Tibial nerve (tissue), 4 donors: ENCODE measurements around the gene ITIH4. TPM values are rescaled to one million over a fixed set of nuclear protein-coding genes. Genes with fewer than 3 reads are reported as not detected.

ENCODE experiments used
- DNase-seq, 2 donors: peaks; one replicate each; pipeline ENCODE4 v3.0.0-alpha.2; 2019; ENCODE audit warnings: low spot score in 2 of 2
- H3K27ac ChIP-seq, 4 donors: fragments of 200-600 bp; sonication (generic) in 3 of 4; one replicate each; pipeline ENCODE4 v1.5.1; 2017 to 2019; ENCODE audit warnings: mild to moderate bottlenecking in 1 of 4
- H3K27me3 ChIP-seq, 2 donors: fragments of 200-600 bp; sonication (generic) in 1 of 2; one replicate each; pipeline versions ENCODE4 v1.5.1 to v1.6.0; 2017 to 2019
- H3K36me3 ChIP-seq, 3 donors: fragments of 200-600 bp; sonication (generic); one replicate each; pipeline ENCODE4 v1.5.1; 2018 to 2019
- H3K4me1 ChIP-seq, 4 donors: fragments of 200-600 bp; sonication (generic) in 3 of 4; one replicate each; pipeline ENCODE4 v1.5.1; 2017 to 2019
- H3K4me3 ChIP-seq, 4 donors: fragments of 200-600 bp; sonication (generic) in 3 of 4; one replicate each; pipeline ENCODE4 v1.5.1; 2017 to 2019; ENCODE audit warnings: mild to moderate bottlenecking in 1 of 4, moderate library complexity in 1 of 4
- H3K9me3 ChIP-seq, 4 donors: fragments of 200-600 bp; sonication (generic) in 3 of 4; one replicate each; pipeline ENCODE4 v1.5.1; 2017 to 2019
- EP300 ChIP-seq, 2 donors: sonication (generic); formaldehyde crosslinking; IDR thresholded peaks; one replicate each; pipeline ENCODE4 v1.6.1; 2017; ENCODE audit warnings: antibody characterized with exemption in 2 of 2, mild to moderate bottlenecking in 1 of 2
- POLR2A ChIP-seq, 2 donors: fragments of 450-650 bp; IDR thresholded peaks; one replicate each; pipeline ENCODE4 v1.6.1; 2017; ENCODE audit warnings: antibody characterized with exemption in 2 of 2, mild to moderate bottlenecking in 2 of 2, moderate library complexity in 2 of 2
- WGBS, 2 donors: methylation state at CpG; one replicate each; pipeline ENCODE4 v1.1.5; 2018; 5-methylcytosine and 5-hydroxymethylcytosine counted together
- total RNA-seq, 4 donors: library from RNA; depleted of rRNA; stranded (reverse); fragments of >200 nt; gene quantifications; one replicate each; pipeline ENCODE4 v1.1.0, GENCODE V29; 2016
- TF ChIP-seq, protein P1 (sequence below), 5 experiments: fragments of 200-600 bp in 3 of 5; fragments of 450-650 bp in 2 of 5; sonication (generic) in 3 of 5; IDR thresholded peaks; one replicate each; pipeline ENCODE4 v1.5.1; 2016 to 2019; ENCODE audit warnings: antibody characterized with exemption in 5 of 5, mild to moderate bottlenecking in 3 of 5, moderate library complexity in 2 of 5

The ITIH4 gene
- total RNA-seq, 4 donors from 2014 or later = 5.4 to 24.9 (median 10.1) TPM

DNA sequence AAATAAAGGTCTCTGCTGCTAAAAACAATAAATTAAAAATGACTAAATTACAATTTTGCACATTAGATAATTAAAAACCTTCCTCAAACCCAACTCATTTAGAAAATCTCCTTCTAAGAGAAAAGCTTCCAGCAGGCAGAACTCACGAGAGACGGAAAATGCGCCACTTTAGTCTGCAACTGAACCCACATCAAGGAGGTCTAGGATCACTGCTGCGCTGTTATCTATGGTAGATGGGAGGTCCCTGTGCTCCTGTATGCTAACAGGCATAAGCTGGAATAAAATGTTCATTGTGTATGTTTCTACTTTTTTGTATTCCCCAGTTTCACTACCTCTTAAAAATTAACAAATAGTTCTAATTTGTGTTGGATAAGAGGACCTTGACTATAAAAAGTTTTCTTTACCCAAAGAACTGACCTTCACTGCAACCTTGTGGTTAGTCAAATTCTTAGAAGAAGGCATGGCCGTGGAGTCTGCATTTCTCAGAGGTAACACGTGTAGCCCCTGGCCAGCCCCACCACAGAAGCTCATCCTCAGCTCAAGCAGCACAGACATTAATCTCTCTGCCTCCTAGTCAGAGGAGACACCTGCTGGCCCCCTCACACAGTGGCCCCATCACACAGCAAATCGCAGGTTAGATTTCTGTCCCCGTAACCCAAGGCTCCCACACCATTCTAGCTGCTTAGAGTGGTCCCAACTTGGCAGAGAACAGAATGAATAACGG lies 44.6 kb upstream of the ITIH4 start:
- Histone ChIP-seq H3K36me3 (peaks cover 0 to 11% (median 0%) of the 10 kb centered on the region in 3 donors), H3K4me1 (peaks cover 0 to 3% (median 0%) of the 10 kb centered on the region in 4 donors), H3K27ac (no peak overlapping the region), H3K27me3 (no peaks in the 10 kb centered on the region), H3K9me3 (no peaks in the 10 kb centered on the region), H3K4me3 (no peak overlapping the region)
- no peak for DNase-seq
- no peak for TF ChIP-seq EP300 (IDR thresholded peaks at IDR 0.05)
- no peak for TF ChIP-seq POLR2A (IDR thresholded peaks at IDR 0.05)
- TF ChIP-seq, protein P1, sequence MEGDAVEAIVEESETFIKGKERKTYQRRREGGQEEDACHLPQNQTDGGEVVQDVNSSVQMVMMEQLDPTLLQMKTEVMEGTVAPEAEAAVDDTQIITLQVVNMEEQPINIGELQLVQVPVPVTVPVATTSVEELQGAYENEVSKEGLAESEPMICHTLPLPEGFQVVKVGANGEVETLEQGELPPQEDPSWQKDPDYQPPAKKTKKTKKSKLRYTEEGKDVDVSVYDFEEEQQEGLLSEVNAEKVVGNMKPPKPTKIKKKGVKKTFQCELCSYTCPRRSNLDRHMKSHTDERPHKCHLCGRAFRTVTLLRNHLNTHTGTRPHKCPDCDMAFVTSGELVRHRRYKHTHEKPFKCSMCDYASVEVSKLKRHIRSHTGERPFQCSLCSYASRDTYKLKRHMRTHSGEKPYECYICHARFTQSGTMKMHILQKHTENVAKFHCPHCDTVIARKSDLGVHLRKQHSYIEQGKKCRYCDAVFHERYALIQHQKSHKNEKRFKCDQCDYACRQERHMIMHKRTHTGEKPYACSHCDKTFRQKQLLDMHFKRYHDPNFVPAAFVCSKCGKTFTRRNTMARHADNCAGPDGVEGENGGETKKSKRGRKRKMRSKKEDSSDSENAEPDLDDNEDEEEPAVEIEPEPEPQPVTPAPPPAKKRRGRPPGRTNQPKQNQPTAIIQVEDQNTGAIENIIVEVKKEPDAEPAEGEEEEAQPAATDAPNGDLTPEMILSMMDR (IDR thresholded peaks at IDR 0.05) = no peak
- WGBS, 2 donors = 83 to 84% methylated on average over 9 of the region's 9 CpGs

DNA sequence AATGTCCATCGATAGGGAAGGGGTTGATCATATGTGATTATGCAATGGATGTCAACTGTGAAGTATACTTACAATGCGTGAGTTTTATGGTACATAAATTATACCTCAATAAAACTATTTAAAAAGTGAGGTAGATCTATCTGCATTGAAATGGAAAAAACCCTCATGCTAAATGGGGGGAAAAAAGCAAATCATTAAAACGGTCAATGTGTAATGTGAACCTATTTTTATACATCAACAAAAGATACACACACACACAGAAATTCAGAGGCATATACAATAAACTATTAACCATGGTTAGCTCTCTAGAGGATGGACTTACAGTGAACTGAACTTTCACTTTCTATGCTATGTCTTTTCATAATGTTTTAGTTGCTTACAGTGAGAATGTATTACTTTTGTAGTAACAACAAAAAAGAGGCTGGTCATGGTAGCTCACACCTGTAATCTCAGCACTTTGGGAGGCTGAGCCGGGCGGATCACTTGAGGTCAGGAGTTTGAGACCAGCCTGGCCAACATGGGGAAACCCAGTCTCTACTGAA lies 43.8 kb upstream of the ITIH4 start:
- H3K9me3 ChIP-seq = no peaks in the 10 kb centered on the region
- DNase-seq = no peak
- peaks cover 0 to 3% (median 0%) of the 10 kb centered on the region in 4 donors for H3K4me1 ChIP-seq
- WGBS, 2 donors = 76 to 82% methylated on average over 5 of the region's 5 CpGs
- no peak overlapping the region for H3K4me3 ChIP-seq
- H3K27ac ChIP-seq = no peak overlapping the region
- peaks cover 0 to 6% (median 0%) of the 10 kb centered on the region in 3 donors for H3K36me3 ChIP-seq
- TF ChIP-seq, protein P1 (IDR thresholded peaks at IDR 0.05) = no peak
- TF ChIP-seq POLR2A (IDR thresholded peaks at IDR 0.05) (no peak), EP300 (IDR thresholded peaks at IDR 0.05) (no peak)
- no peaks in the 10 kb centered on the region for H3K27me3 ChIP-seq

DNA sequence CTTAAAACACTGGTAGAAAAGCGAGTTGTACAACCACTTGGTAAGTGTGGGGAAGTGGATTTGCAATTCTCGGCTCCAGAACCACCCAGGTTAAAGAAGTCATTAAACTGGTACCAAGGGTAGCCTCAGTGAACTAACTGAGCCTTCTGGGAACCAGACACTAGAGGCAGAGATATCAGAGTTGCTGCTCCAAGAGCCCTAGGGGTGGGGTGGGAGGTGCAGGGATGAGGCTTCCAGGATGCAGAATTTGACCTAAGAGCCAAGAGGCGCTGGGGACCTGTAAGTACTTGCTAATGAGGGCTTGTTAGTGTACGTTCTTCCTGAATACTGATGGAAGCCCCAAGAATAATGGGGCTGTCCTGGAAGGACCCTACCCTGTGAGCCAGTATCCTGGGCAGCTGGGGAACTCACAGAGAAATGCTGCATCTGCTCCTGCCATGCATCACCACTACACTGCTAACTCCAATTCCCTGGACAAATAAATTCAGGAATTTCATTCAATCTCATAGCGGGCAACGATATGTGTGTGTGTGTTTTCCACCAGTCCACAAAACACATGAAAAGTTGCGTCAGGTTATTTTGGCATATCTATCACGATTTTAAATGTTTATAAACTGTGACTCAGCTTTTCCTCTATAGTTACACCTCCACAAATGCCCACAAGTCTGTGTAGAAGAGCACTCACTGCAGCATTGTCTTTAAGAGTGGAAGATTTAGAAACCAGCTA lies 43.1 kb upstream of the ITIH4 start:
- no peak for DNase-seq
- no peaks in the 10 kb centered on the region for H3K36me3 ChIP-seq
- no peaks in the 10 kb centered on the region for H3K9me3 ChIP-seq
- 71 to 74% methylated on average over 8 of the region's 8 CpGs for WGBS, 2 donors
- peaks cover 0 to 3% (median 0%) of the 10 kb centered on the region in 4 donors for H3K4me1 ChIP-seq
- no peak overlapping the region for H3K4me3 ChIP-seq
- H3K27ac ChIP-seq = no peak overlapping the region
- H3K27me3 ChIP-seq = no peaks in the 10 kb centered on the region
- TF ChIP-seq POLR2A (IDR thresholded peaks at IDR 0.05) = no peak
- TF ChIP-seq, protein P1 (IDR thresholded peaks at IDR 0.05) = no peak
- no peak for TF ChIP-seq EP300 (IDR thresholded peaks at IDR 0.05)

DNA sequence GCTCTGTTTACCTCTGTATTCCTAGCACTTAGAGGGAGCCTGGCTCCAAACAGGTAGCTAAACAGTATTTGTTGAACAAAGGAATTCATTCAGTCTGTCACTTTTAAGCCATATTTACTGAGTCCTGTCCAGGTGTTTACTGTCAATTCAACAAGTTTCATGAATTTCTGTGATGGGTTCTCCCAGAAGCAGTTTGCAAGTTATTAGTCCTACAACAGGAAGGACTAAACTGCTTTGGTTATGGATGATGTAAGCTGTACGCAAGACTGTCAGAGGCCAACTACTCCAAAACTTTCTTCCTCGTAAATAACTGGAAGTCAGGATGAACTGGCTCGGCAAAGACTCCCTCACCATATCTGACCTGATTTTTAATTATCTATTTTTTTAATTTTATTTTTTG lies 41.8 kb upstream of the ITIH4 start:
- Histone ChIP-seq H3K27me3 (no peaks in the 10 kb centered on the region), H3K4me1 (peaks cover 0 to 3% (median 0%) of the 10 kb centered on the region in 4 donors), H3K4me3 (no peak overlapping the region), H3K9me3 (no peaks in the 10 kb centered on the region), H3K27ac (no peak overlapping the region), H3K36me3 (no peaks in the 10 kb centered on the region)
- no peak for DNase-seq
- no peak for TF ChIP-seq POLR2A (IDR thresholded peaks at IDR 0.05)
- TF ChIP-seq, protein P1 (IDR thresholded peaks at IDR 0.05) = no peak
- 89 to 92% methylated on average over 3 of the region's 3 CpGs for WGBS, 2 donors

DNA sequence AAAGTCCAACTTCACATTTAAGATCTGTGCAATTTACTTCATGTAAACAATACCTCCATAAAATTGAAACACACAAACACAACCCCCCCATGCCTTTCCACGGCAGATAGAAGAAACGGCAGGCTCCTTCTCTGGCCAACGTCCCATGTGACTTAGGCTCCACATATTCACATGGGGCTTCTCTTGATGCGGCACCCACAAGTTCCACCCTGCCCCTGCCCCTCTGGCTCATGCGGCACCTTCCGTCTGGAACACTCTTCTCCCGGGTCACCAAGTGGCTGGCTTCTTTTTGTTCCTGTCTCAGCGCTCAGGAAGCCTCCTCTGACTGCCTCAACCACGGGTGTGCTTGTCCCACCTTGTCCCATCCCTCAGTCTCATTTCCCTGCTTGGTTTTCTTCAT lies 41.3 kb upstream of the ITIH4 start:
- H3K27ac ChIP-seq = no peak overlapping the region
- H3K27me3 ChIP-seq = no peaks in the 10 kb centered on the region
- no peak overlapping the region for H3K4me3 ChIP-seq
- no peak for DNase-seq
- no peaks in the 10 kb centered on the region for H3K36me3 ChIP-seq
- no peaks in the 10 kb centered on the region for H3K9me3 ChIP-seq
- no peak for TF ChIP-seq EP300 (IDR thresholded peaks at IDR 0.05)
- no peak for TF ChIP-seq POLR2A (IDR thresholded peaks at IDR 0.05)
- TF ChIP-seq, protein P1 (IDR thresholded peaks at IDR 0.05) = no peak
- H3K4me1 ChIP-seq = peaks cover 0 to 3% (median 0%) of the 10 kb centered on the region in 4 donors
- WGBS, 2 donors = 74 to 75% methylated on average over 9 of the region's 9 CpGs
